Parathyroid adenoma (tissue), 2 donors: ENCODE measurements around the gene TPRG1L.

ENCODE experiments used
- H2AFZ ChIP-seq: fragments of 300-600 bp; sonication (generic); one replicate; pipeline ENCODE4 v1.7.0; 2017; ENCODE audit warnings: antibody characterized with exemption, mild to moderate bottlenecking
- H3K27ac ChIP-seq: fragments of 300-600 bp; sonication (generic); one replicate; pipeline ENCODE4 v1.7.0; 2017
- H3K27me3 ChIP-seq: fragments of 300-600 bp; sonication (generic); one replicate; pipeline ENCODE4 v1.7.0; 2017; ENCODE audit warnings: low read length; ENCODE audit not compliant: control insufficient read depth, insufficient read depth
- H3K36me3 ChIP-seq: fragments of 300-600 bp; sonication (generic); one replicate; pipeline ENCODE4 v1.7.0; 2017; ENCODE audit warnings: low read length; ENCODE audit not compliant: control insufficient read depth, insufficient read depth
- H3K4me1 ChIP-seq: fragments of 300-600 bp; sonication (generic); one replicate; pipeline ENCODE4 v1.7.0; 2017; ENCODE audit warnings: control low read depth
- H3K4me2 ChIP-seq: fragments of 300-600 bp; sonication (generic); one replicate; pipeline ENCODE4 v1.7.0; 2017; ENCODE audit warnings: low read length
- H3K4me3 ChIP-seq: fragments of 300-600 bp; sonication (generic); one replicate; pipeline ENCODE4 v1.7.0; 2017; ENCODE audit warnings: low read depth, low read length
- H3K79me2 ChIP-seq: fragments of 300-600 bp; sonication (generic); one replicate; pipeline ENCODE4 v1.7.0; 2017; ENCODE audit warnings: control low read depth
- H3K9ac ChIP-seq: fragments of 300-600 bp; sonication (generic); one replicate; pipeline ENCODE4 v1.7.0; 2017; ENCODE audit warnings: mild to moderate bottlenecking
- H3K9me3 ChIP-seq: fragments of 300-600 bp; sonication (generic); one replicate; pipeline ENCODE4 v1.7.0; 2017; ENCODE audit warnings: low read length; ENCODE audit not compliant: control insufficient read depth
- TF ChIP-seq, protein P1 (sequence below): fragments of 300-600 bp; sonication (generic); IDR thresholded peaks from one replicate; pipeline ENCODE4 v1.7.0; 2017; ENCODE audit warnings: antibody characterized with exemption, mild to moderate bottlenecking
- donor health status: primary hyperparathyroidism.

Gene TPRG1L

GRCh38 chr1:3645247-3645646, 20.4 kb downstream of the TPRG1L start:
- Histone ChIP-seq H2AFZ (no peak overlapping the region), H3K79me2 (no peaks in the 10 kb centered on the region), H3K27me3 (no peaks in the 10 kb centered on the region), H3K4me3 (no peak overlapping the region), H3K4me2 (no peak overlapping the region), H3K9me3 (no peaks in the 10 kb centered on the region), H3K4me1 (peaks cover 4% of the 10 kb centered on the region), H3K36me3 (no peaks in the 10 kb centered on the region), H3K9ac (no peak overlapping the region), H3K27ac (no peak overlapping the region)
- TF ChIP-seq, protein P1, sequence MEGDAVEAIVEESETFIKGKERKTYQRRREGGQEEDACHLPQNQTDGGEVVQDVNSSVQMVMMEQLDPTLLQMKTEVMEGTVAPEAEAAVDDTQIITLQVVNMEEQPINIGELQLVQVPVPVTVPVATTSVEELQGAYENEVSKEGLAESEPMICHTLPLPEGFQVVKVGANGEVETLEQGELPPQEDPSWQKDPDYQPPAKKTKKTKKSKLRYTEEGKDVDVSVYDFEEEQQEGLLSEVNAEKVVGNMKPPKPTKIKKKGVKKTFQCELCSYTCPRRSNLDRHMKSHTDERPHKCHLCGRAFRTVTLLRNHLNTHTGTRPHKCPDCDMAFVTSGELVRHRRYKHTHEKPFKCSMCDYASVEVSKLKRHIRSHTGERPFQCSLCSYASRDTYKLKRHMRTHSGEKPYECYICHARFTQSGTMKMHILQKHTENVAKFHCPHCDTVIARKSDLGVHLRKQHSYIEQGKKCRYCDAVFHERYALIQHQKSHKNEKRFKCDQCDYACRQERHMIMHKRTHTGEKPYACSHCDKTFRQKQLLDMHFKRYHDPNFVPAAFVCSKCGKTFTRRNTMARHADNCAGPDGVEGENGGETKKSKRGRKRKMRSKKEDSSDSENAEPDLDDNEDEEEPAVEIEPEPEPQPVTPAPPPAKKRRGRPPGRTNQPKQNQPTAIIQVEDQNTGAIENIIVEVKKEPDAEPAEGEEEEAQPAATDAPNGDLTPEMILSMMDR: no peak

DNA sequence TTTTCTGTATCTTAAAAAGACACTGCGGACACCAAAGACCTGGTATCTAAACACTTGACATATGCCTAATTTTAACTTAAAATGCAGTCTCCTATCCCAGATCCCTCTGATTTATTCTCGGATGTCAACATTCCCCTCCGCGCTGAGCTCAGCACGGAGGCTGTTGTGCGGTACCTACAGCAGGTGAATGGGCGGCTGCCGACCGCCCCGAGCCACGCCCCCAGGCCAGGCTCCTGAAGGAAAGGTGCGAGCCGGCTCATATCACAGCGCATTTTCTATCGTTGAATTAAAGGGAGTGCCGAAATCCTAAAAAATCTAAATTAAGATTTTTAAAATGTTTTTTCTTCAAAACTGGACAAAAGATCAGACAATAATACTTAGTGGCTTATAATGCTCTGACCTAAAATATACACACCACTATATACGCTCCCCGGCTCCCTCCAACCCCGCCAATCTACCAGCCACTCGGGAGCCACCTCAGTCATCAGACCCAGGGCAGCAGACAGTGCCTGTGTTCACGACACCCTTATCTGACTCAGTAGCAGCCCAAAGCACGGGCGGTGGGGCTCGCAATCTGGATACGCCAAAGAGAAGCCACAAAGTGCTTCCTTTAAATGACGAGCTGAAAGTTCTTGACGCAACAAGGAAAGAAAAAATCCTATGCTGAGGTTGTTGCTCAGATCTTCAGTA, 21.0 kb downstream of the TPRG1L start:
- no peak overlapping the region for H3K4me3 ChIP-seq
- no peak overlapping the region for H3K4me2 ChIP-seq
- no peak overlapping the region for H2AFZ ChIP-seq
- no peak overlapping the region for H3K9ac ChIP-seq
- no peaks in the 10 kb centered on the region for H3K9me3 ChIP-seq
- H3K4me1 ChIP-seq: peaks cover 4% of the 10 kb centered on the region
- no peaks in the 10 kb centered on the region for H3K36me3 ChIP-seq
- TF ChIP-seq, protein P1: no peak
- H3K79me2 ChIP-seq: no peaks in the 10 kb centered on the region
- no peak overlapping the region for H3K27ac ChIP-seq
- H3K27me3 ChIP-seq: no peaks in the 10 kb centered on the region

GRCh38 chr1:3646596-3646995, 21.8 kb downstream of the TPRG1L start:
- H3K27me3 ChIP-seq: peaks cover 2% of the 10 kb centered on the region
- no peaks in the 10 kb centered on the region for H3K9me3 ChIP-seq
- no peak overlapping the region for H3K9ac ChIP-seq
- TF ChIP-seq, protein P1: no peak
- no peak overlapping the region for H2AFZ ChIP-seq
- no peak overlapping the region for H3K27ac ChIP-seq
- H3K4me2 ChIP-seq: no peak overlapping the region
- peaks cover 4% of the 10 kb centered on the region for H3K4me1 ChIP-seq
- H3K36me3 ChIP-seq: no peaks in the 10 kb centered on the region
- no peaks in the 10 kb centered on the region for H3K79me2 ChIP-seq
- no peak overlapping the region for H3K4me3 ChIP-seq

GRCh38 chr1:3649342-3650247, 24.8 kb downstream of the TPRG1L start, which contains the start of gene WRAP73:
Gene WRAP73, minus strand, starts transcription at chr1:3650103. Its CDS starts 104 bp downstream, at chr1:3649999.
- Histone ChIP-seq H3K27ac (no peak within 1 kb of the TSS), H3K9ac (peak within 1 kb of the TSS; percentile 28), H3K27me3 (peaks cover 8% of the 10 kb centered on the region), H2AFZ (peak within 1 kb of the TSS; percentile 92), H3K79me2 (no peaks in the 10 kb centered on the region), H3K4me2 (peak within 1 kb of the TSS; percentile 71), H3K9me3 (no peaks in the 10 kb centered on the region), H3K4me3 (peak within 1 kb of the TSS; percentile 68), H3K4me1 (peaks cover 4% of the 10 kb centered on the region), H3K36me3 (no peaks in the 10 kb centered on the region)
- TF ChIP-seq, protein P1: no peak
